Medulla oblongata (tissue), 1 donor: ENCODE data around the gene PLA2G2E.
"Not testable (repeated sequence)": the region's sequence is repeated elsewhere in the genome, so short reads cannot be mapped to it uniquely, and the experiment has no call there.

Source experiments
- DNase-seq: peaks from one replicate; pipeline ENCODE4 v3.0.0-alpha.2; 2015; ENCODE audit errors: extremely low spot score

Gene PLA2G2E

GRCh38 chr1:19884312-19884711, 39.1 kb downstream of the PLA2G2E start:
- no peak for DNase-seq

- peak; percentile 99 for DNase-seq
Measured at GRCh38 chr1:19882111-19883071, 41.0 kb downstream of the PLA2G2E start, which contains the start of gene OTUD3. OTUD3 (plus strand) TSS chr1:19882395; CDS start chr1:19882514, 119 bp downstream.

GRCh38 chr1:19880841-19881240, 42.6 kb downstream of the PLA2G2E start:
- not testable (repeated sequence) for DNase-seq

- DNase-seq: no peak
Measured at GRCh38 chr1:19879661-19880060, 43.8 kb downstream of the PLA2G2E start.

GRCh38 chr1:19879227-19879626, 44.2 kb downstream of the PLA2G2E start:
- DNase-seq: no peak

- DNase-seq: no peak
Measured at GRCh38 chr1:19878637-19878985, 44.8 kb downstream of the PLA2G2E start.

- DNase-seq: no peak
Measured at GRCh38 chr1:19877821-19878636, 45.4 kb downstream of the PLA2G2E start.

- no peak for DNase-seq
Measured at GRCh38 chr1:19877181-19877750, 46.2 kb downstream of the PLA2G2E start.

GRCh38 chr1:19872190-19872589, 51.2 kb downstream of the PLA2G2E start:
- no peak for DNase-seq
